UCSD-AML1 (cell line): ENCODE results near the gene PPEF1.
A peak's percentile ranks its signal among the peaks of the same experiment; 100 is the strongest.

ENCODE experiments used
- DNase-seq: peaks from one replicate; lab custom pipeline; 2025; ENCODE audit not compliant: unreplicated experiment; lab: John Stamatoyannopoulos, UW

The PPEF1 gene

GRCh38 chrX:18707426-18708049 lies at the start of gene PPEF1:
TSS of gene PPEF1 (plus strand) at chrX:18707645. CDS start at chrX:18707781, 136 bp downstream.
- no peak for DNase-seq

- DNase-seq, result no peak
Observed at GRCh38 chrX:18661273-18661672, 46.2 kb upstream of the PPEF1 start.

DNA sequence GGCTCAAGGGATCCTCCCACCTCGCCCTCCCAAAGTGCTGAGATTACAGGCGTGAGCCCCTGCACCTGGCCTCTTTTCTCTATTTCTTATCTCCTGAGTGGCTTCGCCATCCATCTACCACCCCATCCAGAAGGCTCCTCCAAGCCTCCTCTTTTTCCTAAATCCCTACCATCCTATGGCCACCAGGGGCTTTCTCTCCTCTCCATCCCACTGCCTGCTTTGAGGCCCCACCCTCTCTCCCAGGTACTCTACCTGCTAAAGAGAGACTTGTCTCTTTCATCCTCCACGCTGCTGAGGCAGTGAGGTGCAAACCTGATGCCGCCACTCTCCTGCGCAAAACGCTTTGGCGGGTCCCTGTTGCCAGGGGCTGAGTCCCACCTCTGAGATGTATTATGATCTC lies 42.5 kb upstream of the PPEF1 start:
- DNase-seq, result no peak

- peak; percentile 42 for DNase-seq
Observed at GRCh38 chrX:18666614-18667013, 40.8 kb upstream of the PPEF1 start.

- no peak for DNase-seq
Observed at GRCh38 chrX:18668071-18668835, 39.2 kb upstream of the PPEF1 start.

GRCh38 chrX:18672008-18672407 lies 35.4 kb upstream of the PPEF1 start, which contains the start of gene RS1:
TSS of gene RS1 (minus strand) at chrX:18672108. CDS start at chrX:18672068, 40 bp downstream.
- DNase-seq, result no peak

DNA sequence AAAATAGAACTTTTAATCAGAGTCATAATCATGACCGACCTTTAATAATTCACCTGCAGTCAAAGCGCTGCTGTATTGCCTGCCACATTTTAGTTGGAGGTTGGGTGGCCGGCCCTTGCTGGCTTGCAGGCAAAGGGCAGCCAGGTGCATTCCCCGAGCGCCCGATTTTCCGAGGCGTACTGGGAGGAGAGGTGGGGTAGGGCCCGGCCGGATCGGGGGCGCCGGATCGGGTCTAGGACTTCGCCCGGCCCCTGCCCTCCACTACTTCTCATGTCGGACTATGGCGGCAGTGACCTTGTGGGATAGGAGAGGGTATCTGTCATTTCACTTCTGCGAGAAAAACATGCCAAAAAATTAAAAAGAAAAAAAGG lies 33.0 kb upstream of the PPEF1 start:
- no peak for DNase-seq

DNA sequence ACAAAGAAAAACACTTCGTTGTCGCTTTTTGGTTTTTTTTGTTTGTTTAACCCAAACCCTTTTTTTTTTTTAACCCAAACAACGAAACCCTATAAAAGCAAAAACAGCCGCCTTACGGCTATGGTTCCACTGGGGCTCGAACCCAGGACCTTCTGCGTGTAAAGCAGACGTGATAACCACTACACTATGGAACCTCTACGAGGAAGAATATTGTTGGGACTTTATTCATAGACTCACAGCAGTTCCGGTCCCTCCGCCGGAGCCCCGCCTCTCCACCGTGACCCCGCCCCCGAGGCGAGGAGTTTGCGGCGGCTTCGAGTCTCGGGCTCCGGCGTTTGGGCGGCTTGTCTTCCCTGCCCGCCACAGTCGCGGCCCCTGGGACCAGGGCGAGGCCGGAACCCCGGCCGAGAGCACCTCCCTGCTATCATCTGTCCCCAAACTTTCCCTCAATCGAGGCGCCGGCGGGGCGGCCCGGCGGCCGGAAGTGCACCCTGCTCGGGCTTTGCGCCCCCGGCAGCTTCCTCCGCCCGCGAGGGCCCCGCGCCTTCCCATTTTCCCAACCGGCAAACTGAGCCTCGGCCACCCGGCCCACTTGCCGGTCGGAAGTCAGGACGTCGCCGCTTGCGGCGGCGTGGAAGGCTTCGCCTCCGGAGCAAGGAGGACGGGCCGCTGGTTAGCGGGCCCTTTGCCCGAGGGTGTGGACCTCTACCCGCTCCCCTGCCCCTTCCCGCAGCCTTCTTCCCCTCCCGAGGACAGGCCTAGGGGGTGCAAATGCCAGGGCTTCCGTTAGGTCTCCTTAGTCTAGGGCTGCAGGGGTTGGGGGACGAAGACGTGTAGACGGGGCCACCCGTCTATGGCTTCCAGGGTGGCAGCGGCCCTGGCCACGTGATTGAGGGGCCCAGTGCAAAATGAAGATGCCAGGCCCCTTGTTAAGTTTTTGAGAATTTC lies 32.4 kb upstream of the PPEF1 start:
- DNase-seq, result peak; percentile 75

- DNase-seq, result no peak
Observed at GRCh38 chrX:18676050-18676449, 31.4 kb upstream of the PPEF1 start.

GRCh38 chrX:18676470-18676869 lies 31.0 kb upstream of the PPEF1 start:
- no peak for DNase-seq

GRCh38 chrX:18677161-18677869 lies 30.1 kb upstream of the PPEF1 start:
- no peak for DNase-seq

- no peak for DNase-seq
Observed at GRCh38 chrX:18681996-18682395, 25.4 kb upstream of the PPEF1 start.

GRCh38 chrX:18682979-18683387 lies 24.5 kb upstream of the PPEF1 start:
- DNase-seq, result no peak

DNA sequence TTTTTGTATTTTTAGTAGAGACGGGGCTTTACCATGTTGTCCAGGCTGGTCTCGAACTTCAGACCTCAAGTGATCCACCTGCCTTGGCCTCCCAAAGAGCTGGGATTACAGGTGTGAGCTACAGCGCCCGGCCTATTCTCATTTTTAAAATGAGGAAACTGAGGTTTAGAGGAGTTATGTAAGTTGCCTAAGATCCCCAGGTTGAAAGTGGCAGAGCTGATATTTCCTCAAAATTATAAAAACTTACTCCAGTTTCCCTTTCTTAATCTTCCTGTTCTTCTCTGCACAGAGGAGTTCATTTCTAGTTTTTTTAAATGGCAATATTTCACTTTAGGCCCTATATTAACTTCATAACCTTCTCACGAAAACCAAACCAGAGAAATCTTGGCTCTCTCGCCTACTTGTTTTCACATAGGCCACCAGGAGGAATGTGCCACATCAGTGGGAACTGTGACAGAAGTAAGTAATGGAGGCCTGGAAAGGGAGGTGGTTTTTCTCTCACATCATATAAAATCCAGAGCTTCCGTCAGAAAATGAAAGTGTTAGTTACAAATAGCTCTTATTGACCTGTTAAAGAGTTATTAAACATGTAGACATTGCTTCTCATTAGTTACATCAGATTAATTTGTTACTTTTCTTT lies 19.5 kb upstream of the PPEF1 start:
- no peak for DNase-seq

- DNase-seq, result no peak
Observed at GRCh38 chrX:18691431-18691830, 16.0 kb upstream of the PPEF1 start.

- no peak for DNase-seq
Observed at GRCh38 chrX:18692541-18692940, 14.9 kb upstream of the PPEF1 start.

- no peak for DNase-seq
Observed at GRCh38 chrX:18696653-18697052, 10.8 kb upstream of the PPEF1 start.

DNA sequence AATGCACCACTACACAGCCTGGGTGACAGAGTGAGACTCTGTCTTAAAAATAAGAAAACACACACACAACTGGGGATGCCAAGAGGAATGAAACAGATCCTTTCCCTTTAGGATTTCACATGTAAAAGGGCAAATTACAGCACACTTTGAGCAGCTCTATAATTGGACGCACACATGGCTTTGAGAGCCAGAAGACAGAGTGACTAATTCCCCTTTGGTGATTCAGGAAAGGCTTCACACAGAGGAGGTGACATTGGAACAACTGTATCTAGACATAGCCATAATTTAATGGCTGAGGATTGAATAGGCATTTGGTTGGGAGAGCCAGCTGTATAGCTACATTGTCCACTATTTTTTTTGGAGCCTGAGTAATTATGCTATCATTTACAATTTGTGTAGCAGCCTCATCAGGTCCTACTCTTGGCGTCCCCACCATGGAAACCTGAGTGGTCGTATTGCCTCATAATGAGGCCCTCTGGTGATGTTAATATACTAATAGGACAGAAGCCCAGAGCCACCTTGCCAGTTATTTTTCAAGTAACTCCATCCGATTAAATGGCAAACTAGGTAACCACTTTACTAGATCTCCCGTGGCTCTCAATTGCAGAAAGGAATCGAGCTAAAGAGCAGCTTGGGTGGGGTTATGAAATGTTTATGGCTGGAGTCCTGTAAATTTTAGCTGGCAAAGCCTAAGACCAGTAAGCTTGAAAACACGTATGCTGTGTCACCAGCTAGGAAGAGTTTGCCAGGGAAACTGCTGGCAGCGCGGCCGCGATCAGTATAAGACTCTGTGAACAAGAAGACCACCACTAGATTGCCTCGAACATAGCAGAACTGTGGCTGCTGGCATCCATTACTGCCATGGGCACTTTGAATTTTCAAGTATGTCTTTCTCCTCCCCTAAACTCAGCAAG lies 8.5 kb upstream of the PPEF1 start:
- no peak for DNase-seq

DNA sequence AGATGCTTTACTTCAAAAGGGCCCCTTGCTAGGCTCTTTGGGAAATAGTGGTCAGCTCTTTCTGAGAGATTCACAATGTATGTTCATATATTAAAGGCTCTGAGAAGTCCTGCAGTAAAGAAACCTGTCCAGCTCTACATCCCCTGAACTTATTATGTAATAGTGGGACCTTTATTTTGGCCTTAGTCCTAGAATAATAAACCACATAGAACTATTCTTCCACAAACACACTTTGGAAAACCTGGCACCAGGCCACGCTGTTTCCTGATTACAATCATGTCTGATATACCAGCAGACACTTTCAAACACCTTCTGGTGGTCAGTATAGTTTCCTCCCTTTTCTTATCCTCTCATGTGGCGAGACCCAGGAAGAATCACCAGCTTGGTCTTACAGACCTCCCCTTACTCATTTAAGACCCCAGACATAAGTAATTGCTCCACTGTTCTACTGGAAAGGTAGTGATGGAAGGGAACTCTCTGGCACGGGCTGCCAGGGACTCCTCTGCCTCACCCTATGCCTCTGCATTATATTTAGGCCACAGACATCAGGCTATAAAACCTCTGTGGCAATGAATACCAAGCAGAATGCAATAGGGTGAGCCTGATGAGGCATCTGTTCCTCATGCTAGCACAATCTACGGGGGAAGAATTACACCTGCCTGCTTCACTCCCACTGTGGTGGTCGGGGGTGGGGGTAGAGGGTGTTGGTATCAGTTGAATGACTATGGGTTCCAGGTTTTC lies 5.7 kb upstream of the PPEF1 start:
- no peak for DNase-seq
